ENCODE measurements around the gene MESP2. TPM values are rescaled to one million over a fixed set of nuclear protein-coding genes. Genes with fewer than 3 reads are reported as not detected.

MESP2 gene
- total and polyA plus RNA-seq, 2 of the 8 experiments (the other 6 are each of a cell fraction or from before 2014, with no cell fraction given) = 0.35 to 0.80 TPM

- Histone ChIP-seq H3K9me3 (ENCODE audit: insufficient read depth in 2 of 2, low read depth in 1 of 2, low read length in 1 of 2) (peaks cover 0 to 3% of the 10 kb centered on the region in 2 experiments; a peak in 2 of 4 replicates), H3K4me2 (ENCODE audit: insufficient read depth in 1 of 2, low read depth in 2 of 2, low read length in 2 of 2) (no peak overlapping the region), H2BK12ac (ENCODE audit: low read depth, low read length) (no peak overlapping the region), H4K91ac (replicated peaks; ENCODE audit: insufficient read length, low read length) (no peak overlapping the region), H3K14ac (ENCODE audit: insufficient read length) (no peak overlapping the region), H2BK120ac (replicated peaks; ENCODE audit: low read depth, low read length) (no peak overlapping the region), H3K4ac (replicated peaks; ENCODE audit: insufficient read length, low read depth, low read length) (no peak overlapping the region), H3K27ac (ENCODE audit: low read depth, low read length) (no peak overlapping the region), H3K4me3 (ENCODE audit: extremely low read depth in 1 of 4, insufficient read depth in 2 of 4, low read depth in 3 of 4, low read length in 4 of 4) (no peak overlapping the region), H4K8ac (ENCODE audit: extremely low read depth, insufficient read depth, low read length) (no peak overlapping the region; the same call in 1 of the 2 replicates), H3K27me3 (replicated peaks in 1 of 4; ENCODE audit: control insufficient read depth in 3 of 4, extremely low read depth in 1 of 4, insufficient read depth in 3 of 4, low read length in 3 of 4) (no peaks in the 10 kb centered on the region; a peak in 1 of 7 replicates), H3K79me2 (ENCODE audit: control insufficient read depth in 1 of 2, insufficient read depth in 2 of 2, low read length in 2 of 2) (no peaks in the 10 kb centered on the region), H3K79me1 (ENCODE audit: low read depth, low read length) (no peaks in the 10 kb centered on the region), H4K5ac (ENCODE audit: insufficient read length, low read depth, low read length) (no peak overlapping the region), H2AK5ac (ENCODE audit: low read depth, low read length) (no peak overlapping the region), H3K23ac (ENCODE audit: insufficient read length) (no peak overlapping the region), H3K4me1 (replicated peaks in 1 of 4; ENCODE audit: control insufficient read depth in 3 of 4, insufficient read depth in 4 of 4, low read length in 3 of 4) (no peaks in the 10 kb centered on the region), H2AFZ (ENCODE audit: low read length) (no peak overlapping the region), H4K20me1 (replicated peaks in 1 of 2; ENCODE audit: control insufficient read depth in 1 of 2, insufficient read depth in 2 of 2, low read length in 2 of 2) (no peaks in the 10 kb centered on the region), H3K18ac (ENCODE audit: extremely low read depth, low read length) (no peak overlapping the region), H3K9ac (replicated peaks in 1 of 4; ENCODE audit: extremely low read depth in 1 of 4, low read depth in 3 of 4, low read length in 3 of 4) (no peak overlapping the region), H3K56ac (replicated peaks; ENCODE audit: insufficient read length, low read depth, low read length) (no peak overlapping the region), H3K36me3 (ENCODE audit: control insufficient read depth in 2 of 4, insufficient read depth in 4 of 4, low read length in 3 of 4) (no peaks in the 10 kb centered on the region), H3K23me2 (ENCODE audit: low read depth, low read length) (no peaks in the 10 kb centered on the region), H2BK15ac (ENCODE audit: low read length) (no peak overlapping the region), H2BK20ac (ENCODE audit: low read length) (no peak overlapping the region), H2BK5ac (ENCODE audit: low read depth, low read length) (no peak overlapping the region)
- ChIA-PET CTCF (ENCODE audit: partially characterized antibody) (interaction anchor here (0.6 to 2.9 kb wide), 5 partner anchors 10 to 96 kb away, joined by 3 to 7 read pairs (median 4); no protein-coding TSS in a partner anchor), POLR2A (ENCODE audit: partially characterized antibody) (interaction anchor here (0.9 kb wide), 1 partner anchor 10 kb away, joined by 3 read pairs; no protein-coding TSS in a partner anchor)
- no peak for DNase-seq (ENCODE audit: low read depth in 1 of 2, low spot score in 2 of 2)
- no peak for FAIRE-seq
- 84% methylated on average over 19 of the region's 22 CpGs; no CpG with 5 or more reads in 1 of the 2 experiments for WGBS, 2 experiments (ENCODE audit: extremely low coverage in 1 of 2, insufficient coverage in 1 of 2, insufficient read length in 1 of 2, insufficient replicate concordance in 2 of 2, low coverage in 1 of 2, low lambda C conversion rate in 2 of 2, missing lambda C conversion rate in 1 of 2)
- TF ChIP-seq KDM4A (IDR thresholded peaks at IDR 0.05; ENCODE audit: low read depth, low read length, severe bottlenecking) (no peak), CTCF (IDR thresholded peaks at IDR 0.05; ENCODE audit: control extremely low read depth in 1 of 3, insufficient read depth in 1 of 3, low read depth in 1 of 3, low read length in 3 of 3) (no peak), NANOG (IDR thresholded peaks at IDR 0.05; ENCODE audit: insufficient read depth, low read depth, low read length, poor library complexity, severe bottlenecking) (no peak), CREB1 (IDR thresholded peaks at IDR 0.05) (no peak), BCL11A (IDR thresholded peaks at IDR 0.05; ENCODE audit: low read depth in 2 of 2, low read length in 2 of 2) (no peak), SP1 (IDR thresholded peaks at IDR 0.05; ENCODE audit: low read depth, low read length) (no peak), SIRT6 (IDR thresholded peaks at IDR 0.05; ENCODE audit: low read length) (no peak), JUN (IDR thresholded peaks at IDR 0.05; ENCODE audit: low read depth, low read length) (no peak), CBX8 (IDR thresholded peaks at IDR 0.05; ENCODE audit: borderline replicate concordance, low read depth, low read length) (no peak), JUND (IDR thresholded peaks at IDR 0.05; ENCODE audit: low read length) (no peak), RXRA (IDR thresholded peaks at IDR 0.05; ENCODE audit: insufficient read depth, low read depth, low read length) (no peak)
Observed at GRCh38 chr15:89792106-89792805, 16.1 kb downstream of the MESP2 start.
